Heart left ventricle (tissue), 13 donors: ENCODE measurements around the gene THADA.
A peak's percentile ranks its signal among the peaks of the same experiment; 100 is the strongest.

Experiments
- POLR2A ChIP-seq, 2 donors: fragments of 450-650 bp; IDR thresholded peaks; one replicate each; pipeline ENCODE4 v1.6.1; 2017; ENCODE audit warnings: antibody characterized with exemption in 2 of 2, mild to moderate bottlenecking in 2 of 2, moderate library complexity in 2 of 2
- TF ChIP-seq, protein P1 (sequence below), 12 donors: fragments of 200-600 bp; sonication (generic) in 4 of 12; IDR thresholded peaks; one replicate each; pipeline versions ENCODE4 v1.5.0 to v1.8.0; 2018 to 2022; ENCODE audit warnings: antibody characterized with exemption in 12 of 12, mild to moderate bottlenecking in 5 of 12
- donor health status: ischemic (EF 13 %, LVEDD 7.1; RV severe dilation, severe dysfunction).
- donor health status: DM: no; HTN: yes; CAD: no.
- donor health status: DM: no; HTN: no; CAD: no.
- donor health status: ischemic (EF 25% LVEDD 6.9; RV normal size, moderate dysfunction).
- donor health status: ischemic (EF 25% LVEDD 5.7; RV mildly dilated, moderate dysfunction).
- donor health status: ischemic (EF 35%, LVEDD 5.7; RV mildly dilated, moderate dysfunction).
- donor health status: nonischemic (EF 11% LVEDD 7.7; RV severe dilation, severe dysfunction).
- donor health status: DM: yes; HTN: yes; CAD: no.
- donor health status: PGD.
- donor health status: ischemic (EF 29% LVEDD 5.4; RV normal size, mild dysfunction).
- donor health status: nonischemic (EF 23%, LVEDD 6.1; RV moderate dilation, normal function).

GRCh38 chr2:43219383-43220228, 376.2 kb downstream of the THADA start:
- TF ChIP-seq, protein P1, sequence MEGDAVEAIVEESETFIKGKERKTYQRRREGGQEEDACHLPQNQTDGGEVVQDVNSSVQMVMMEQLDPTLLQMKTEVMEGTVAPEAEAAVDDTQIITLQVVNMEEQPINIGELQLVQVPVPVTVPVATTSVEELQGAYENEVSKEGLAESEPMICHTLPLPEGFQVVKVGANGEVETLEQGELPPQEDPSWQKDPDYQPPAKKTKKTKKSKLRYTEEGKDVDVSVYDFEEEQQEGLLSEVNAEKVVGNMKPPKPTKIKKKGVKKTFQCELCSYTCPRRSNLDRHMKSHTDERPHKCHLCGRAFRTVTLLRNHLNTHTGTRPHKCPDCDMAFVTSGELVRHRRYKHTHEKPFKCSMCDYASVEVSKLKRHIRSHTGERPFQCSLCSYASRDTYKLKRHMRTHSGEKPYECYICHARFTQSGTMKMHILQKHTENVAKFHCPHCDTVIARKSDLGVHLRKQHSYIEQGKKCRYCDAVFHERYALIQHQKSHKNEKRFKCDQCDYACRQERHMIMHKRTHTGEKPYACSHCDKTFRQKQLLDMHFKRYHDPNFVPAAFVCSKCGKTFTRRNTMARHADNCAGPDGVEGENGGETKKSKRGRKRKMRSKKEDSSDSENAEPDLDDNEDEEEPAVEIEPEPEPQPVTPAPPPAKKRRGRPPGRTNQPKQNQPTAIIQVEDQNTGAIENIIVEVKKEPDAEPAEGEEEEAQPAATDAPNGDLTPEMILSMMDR (IDR thresholded peaks at IDR 0.05) = peak in 3 of 12 donors; percentile 18 to 30 (median 25)
- TF ChIP-seq POLR2A (IDR thresholded peaks at IDR 0.05) = peak in 1 of 2 donors; percentile 43
